ENCODE results near the gene BACH2. TPM values are rescaled to one million over a fixed set of nuclear protein-coding genes. Genes with fewer than 3 reads are reported as not detected.
A peak's percentile ranks its signal among the peaks of the same experiment; 100 is the strongest.

The BACH2 gene
- total and polyA plus RNA-seq, 10 of the 15 experiments (the other 5 are each of a cell fraction or from before 2014, with no cell fraction given): 0.03 to 0.28 (median 0.04) TPM; not detected in 3

DNA sequence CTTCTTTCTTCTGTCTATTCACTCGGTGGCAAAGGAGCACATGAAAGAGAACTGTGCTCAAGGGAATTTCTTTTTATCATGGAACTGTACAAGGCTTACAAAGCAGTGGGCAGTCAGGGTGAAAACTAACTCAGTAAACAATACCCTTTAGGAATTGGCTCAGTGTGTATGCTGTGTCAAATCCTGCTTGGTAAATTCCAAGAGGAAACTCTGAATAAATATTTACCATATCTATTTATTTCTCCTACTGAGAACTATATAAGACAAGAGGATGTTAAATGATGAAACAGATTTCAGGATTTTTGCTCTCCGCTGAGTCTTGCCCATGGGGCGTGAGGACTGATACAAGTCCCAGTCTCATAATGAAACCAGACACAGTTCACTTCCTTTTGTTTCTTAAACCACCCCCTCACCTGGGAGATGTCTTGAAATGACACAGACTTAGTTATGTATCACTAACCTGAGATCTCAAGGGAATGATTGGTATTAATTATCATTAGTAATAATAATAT lies 188.8 kb downstream of the BACH2 start (continued):
- no peak for TF ChIP-seq CEBPZ (IDR thresholded peaks at IDR 0.05; ENCODE audit: low read depth, low read length)
- TF ChIP-seq MEF2B (IDR thresholded peaks at IDR 0.05; ENCODE audit: partially characterized antibody, poor library complexity, severe bottlenecking): peak; percentile 72
- TF ChIP-seq, protein P1, sequence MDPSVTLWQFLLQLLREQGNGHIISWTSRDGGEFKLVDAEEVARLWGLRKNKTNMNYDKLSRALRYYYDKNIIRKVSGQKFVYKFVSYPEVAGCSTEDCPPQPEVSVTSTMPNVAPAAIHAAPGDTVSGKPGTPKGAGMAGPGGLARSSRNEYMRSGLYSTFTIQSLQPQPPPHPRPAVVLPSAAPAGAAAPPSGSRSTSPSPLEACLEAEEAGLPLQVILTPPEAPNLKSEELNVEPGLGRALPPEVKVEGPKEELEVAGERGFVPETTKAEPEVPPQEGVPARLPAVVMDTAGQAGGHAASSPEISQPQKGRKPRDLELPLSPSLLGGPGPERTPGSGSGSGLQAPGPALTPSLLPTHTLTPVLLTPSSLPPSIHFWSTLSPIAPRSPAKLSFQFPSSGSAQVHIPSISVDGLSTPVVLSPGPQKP (IDR thresholded peaks at IDR 0.05; ENCODE audit: low read depth, low read length): no peak
- TF ChIP-seq RAD51 (IDR thresholded peaks at IDR 0.05): no peak
- TF ChIP-seq CREM (IDR thresholded peaks at IDR 0.05; ENCODE audit: low read depth): peak; percentile 43; the same call in 1 of the 2 replicates
- TF ChIP-seq HDGF (IDR thresholded peaks at IDR 0.05): no peak
- no peak for TF ChIP-seq SP1 (IDR thresholded peaks at IDR 0.05; ENCODE audit: low read depth, low read length)
- TF ChIP-seq IKZF2 (IDR thresholded peaks at IDR 0.05): peak; percentile 60 to 67
- TF ChIP-seq DPF2 (IDR thresholded peaks at IDR 0.05): 0 out of 2 replicates have a peak, but pooled peaks have one; percentile 33
- TF ChIP-seq HDAC2 (IDR thresholded peaks at IDR 0.05): no peak
- no peak for TF ChIP-seq RCOR1 (conservative IDR thresholded peaks at IDR 0.05; ENCODE audit: low read depth, low read length)
- TF ChIP-seq MAX (IDR thresholded peaks at IDR 0.05; ENCODE audit: low read depth, low read length): no peak
- TF ChIP-seq ZBTB33 (IDR thresholded peaks at IDR 0.05): no peak
- no peak for TF ChIP-seq MXI1 (IDR thresholded peaks at IDR 0.05; ENCODE audit: low read depth, low read length)
- TF ChIP-seq NFIC (IDR thresholded peaks at IDR 0.05; ENCODE audit: low read depth, low read length): peak; percentile 81
- no peak for TF ChIP-seq PAX8 (IDR thresholded peaks at IDR 0.05)
- 0 out of 2 replicates have a peak, but pooled peaks have one; percentile 30 for TF ChIP-seq TCF12 (IDR thresholded peaks at IDR 0.05; ENCODE audit: low read depth, low read length)
- no peak for TF ChIP-seq CEBPB (IDR thresholded peaks at IDR 0.05; ENCODE audit: borderline replicate concordance in 1 of 2, low read depth in 2 of 2, low read length in 2 of 2)
- no peak for TF ChIP-seq RFX5 (IDR thresholded peaks at IDR 0.05; ENCODE audit: low read depth, low read length)
- TF ChIP-seq, protein P2, sequence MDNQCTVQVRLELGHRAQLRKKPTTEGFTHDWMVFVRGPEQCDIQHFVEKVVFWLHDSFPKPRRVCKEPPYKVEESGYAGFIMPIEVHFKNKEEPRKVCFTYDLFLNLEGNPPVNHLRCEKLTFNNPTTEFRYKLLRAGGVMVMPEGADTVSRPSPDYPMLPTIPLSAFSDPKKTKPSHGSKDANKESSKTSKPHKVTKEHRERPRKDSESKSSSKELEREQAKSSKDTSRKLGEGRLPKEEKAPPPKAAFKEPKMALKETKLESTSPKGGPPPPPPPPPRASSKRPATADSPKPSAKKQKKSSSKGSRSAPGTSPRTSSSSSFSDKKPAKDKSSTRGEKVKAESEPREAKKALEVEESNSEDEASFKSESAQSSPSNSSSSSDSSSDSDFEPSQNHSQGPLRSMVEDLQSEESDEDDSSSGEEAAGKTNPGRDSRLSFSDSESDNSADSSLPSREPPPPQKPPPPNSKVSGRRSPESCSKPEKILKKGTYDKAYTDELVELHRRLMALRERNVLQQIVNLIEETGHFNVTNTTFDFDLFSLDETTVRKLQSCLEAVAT (IDR thresholded peaks at IDR 0.05): no peak
- TF ChIP-seq SRF (IDR thresholded peaks at IDR 0.05; ENCODE audit: low read depth in 2 of 2, low read length in 2 of 2): no peak
- peak; percentile 48; the same call in 1 of the 2 replicates for TF ChIP-seq EED (IDR thresholded peaks at IDR 0.05; ENCODE audit: low read depth)
- TF ChIP-seq CBX5 (IDR thresholded peaks at IDR 0.05; ENCODE audit: low read depth): no peak
- TF ChIP-seq ZNF384 (IDR thresholded peaks at IDR 0.05; ENCODE audit: borderline replicate concordance, low read depth, low read length): no peak
- TF ChIP-seq SMAD5 (IDR thresholded peaks at IDR 0.05; ENCODE audit: low read depth): no peak
- TF ChIP-seq ZSCAN29 (IDR thresholded peaks at IDR 0.05): no peak
